ENCODE data around the gene SLC4A2. TPM values are rescaled to one million over a fixed set of nuclear protein-coding genes. Genes with fewer than 3 reads are reported as not detected.
A peak's percentile ranks its signal among the peaks of the same experiment; 100 is the strongest.

Gene SLC4A2
- polyA plus RNA-seq, 2 of the 4 experiments (the other 2 are of a cell fraction) = 112 to 275 TPM

DNA sequence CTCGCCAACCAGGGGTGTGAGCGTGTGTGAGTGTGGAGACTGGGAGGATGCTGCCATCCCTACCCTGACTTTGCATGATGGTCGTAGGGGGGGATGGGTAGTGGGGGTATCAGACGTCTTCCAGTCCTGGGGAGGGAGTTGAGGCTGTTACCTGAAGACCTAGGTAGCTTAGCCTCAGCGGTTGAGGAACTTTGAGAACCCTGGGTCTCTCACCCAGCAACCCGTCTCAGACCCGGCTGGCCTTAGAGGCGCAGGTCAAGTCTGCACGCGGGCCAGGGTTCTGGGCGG is 2.7 kb downstream of the SLC4A2 start:
- ATAC-seq (peak in 1 of 2 experiments; percentile 46; a peak in 3 of 6 replicates), FAIRE-seq (no peak), DNase-seq (ENCODE audit: low read depth in 1 of 2, low spot score in 1 of 2) (no peak)
- H3K4me1 ChIP-seq = peaks cover 39% of the 10 kb centered on the region
- no peak for TF ChIP-seq HOXA7 (CRISPR knock-in tag; IDR thresholded peaks at IDR 0.05)
- no peak for TF ChIP-seq CTCF (IDR thresholded peaks at IDR 0.05)
- no peak for TF ChIP-seq FOSB (CRISPR knock-in tag; IDR thresholded peaks at IDR 0.05)
- TF ChIP-seq, protein P1, sequence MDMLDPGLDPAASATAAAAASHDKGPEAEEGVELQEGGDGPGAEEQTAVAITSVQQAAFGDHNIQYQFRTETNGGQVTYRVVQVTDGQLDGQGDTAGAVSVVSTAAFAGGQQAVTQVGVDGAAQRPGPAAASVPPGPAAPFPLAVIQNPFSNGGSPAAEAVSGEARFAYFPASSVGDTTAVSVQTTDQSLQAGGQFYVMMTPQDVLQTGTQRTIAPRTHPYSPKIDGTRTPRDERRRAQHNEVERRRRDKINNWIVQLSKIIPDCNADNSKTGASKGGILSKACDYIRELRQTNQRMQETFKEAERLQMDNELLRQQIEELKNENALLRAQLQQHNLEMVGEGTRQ (IDR thresholded peaks at IDR 0.05) = no peak
- TF ChIP-seq RCOR1 (IDR thresholded peaks at IDR 0.05; ENCODE audit: low read depth, low read length) = no peak
- no peak for TF ChIP-seq CHD4 (IDR thresholded peaks at IDR 0.05; ENCODE audit: borderline replicate concordance)
- no peak for TF ChIP-seq JUNB (IDR thresholded peaks at IDR 0.05)
- TF ChIP-seq HDAC2 (IDR thresholded peaks at IDR 0.05) = no peak
- TF ChIP-seq FOSL2 (IDR thresholded peaks at IDR 0.05) = no peak
- TF ChIP-seq FOSL2 (CRISPR knock-in tag; IDR thresholded peaks at IDR 0.05) = no peak
- TF ChIP-seq, protein P2, sequence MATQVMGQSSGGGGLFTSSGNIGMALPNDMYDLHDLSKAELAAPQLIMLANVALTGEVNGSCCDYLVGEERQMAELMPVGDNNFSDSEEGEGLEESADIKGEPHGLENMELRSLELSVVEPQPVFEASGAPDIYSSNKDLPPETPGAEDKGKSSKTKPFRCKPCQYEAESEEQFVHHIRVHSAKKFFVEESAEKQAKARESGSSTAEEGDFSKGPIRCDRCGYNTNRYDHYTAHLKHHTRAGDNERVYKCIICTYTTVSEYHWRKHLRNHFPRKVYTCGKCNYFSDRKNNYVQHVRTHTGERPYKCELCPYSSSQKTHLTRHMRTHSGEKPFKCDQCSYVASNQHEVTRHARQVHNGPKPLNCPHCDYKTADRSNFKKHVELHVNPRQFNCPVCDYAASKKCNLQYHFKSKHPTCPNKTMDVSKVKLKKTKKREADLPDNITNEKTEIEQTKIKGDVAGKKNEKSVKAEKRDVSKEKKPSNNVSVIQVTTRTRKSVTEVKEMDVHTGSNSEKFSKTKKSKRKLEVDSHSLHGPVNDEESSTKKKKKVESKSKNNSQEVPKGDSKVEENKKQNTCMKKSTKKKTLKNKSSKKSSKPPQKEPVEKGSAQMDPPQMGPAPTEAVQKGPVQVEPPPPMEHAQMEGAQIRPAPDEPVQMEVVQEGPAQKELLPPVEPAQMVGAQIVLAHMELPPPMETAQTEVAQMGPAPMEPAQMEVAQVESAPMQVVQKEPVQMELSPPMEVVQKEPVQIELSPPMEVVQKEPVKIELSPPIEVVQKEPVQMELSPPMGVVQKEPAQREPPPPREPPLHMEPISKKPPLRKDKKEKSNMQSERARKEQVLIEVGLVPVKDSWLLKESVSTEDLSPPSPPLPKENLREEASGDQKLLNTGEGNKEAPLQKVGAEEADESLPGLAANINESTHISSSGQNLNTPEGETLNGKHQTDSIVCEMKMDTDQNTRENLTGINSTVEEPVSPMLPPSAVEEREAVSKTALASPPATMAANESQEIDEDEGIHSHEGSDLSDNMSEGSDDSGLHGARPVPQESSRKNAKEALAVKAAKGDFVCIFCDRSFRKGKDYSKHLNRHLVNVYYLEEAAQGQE (IDR thresholded peaks at IDR 0.05) = no peak
- TF ChIP-seq, protein P3, sequence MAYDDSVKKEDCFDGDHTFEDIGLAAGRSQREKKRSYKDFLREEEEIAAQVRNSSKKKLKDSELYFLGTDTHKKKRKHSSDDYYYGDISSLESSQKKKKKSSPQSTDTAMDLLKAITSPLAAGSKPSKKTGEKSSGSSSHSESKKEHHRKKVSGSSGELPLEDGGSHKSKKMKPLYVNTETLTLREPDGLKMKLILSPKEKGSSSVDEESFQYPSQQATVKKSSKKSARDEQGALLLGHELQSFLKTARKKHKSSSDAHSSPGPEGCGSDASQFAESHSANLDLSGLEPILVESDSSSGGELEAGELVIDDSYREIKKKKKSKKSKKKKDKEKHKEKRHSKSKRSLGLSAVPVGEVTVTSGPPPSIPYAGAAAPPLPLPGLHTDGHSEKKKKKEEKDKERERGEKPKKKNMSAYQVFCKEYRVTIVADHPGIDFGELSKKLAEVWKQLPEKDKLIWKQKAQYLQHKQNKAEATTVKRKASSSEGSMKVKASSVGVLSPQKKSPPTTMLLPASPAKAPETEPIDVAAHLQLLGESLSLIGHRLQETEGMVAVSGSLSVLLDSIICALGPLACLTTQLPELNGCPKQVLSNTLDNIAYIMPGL (CRISPR knock-in tag; IDR thresholded peaks at IDR 0.05; ENCODE audit: borderline replicate concordance) = no peak
- TF ChIP-seq, protein P4, sequence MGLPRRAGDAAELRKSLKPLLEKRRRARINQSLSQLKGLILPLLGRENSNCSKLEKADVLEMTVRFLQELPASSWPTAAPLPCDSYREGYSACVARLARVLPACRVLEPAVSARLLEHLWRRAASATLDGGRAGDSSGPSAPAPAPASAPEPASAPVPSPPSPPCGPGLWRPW (IDR thresholded peaks at IDR 0.05) = no peak
- peak; percentile 38; the same call in 1 of the 2 replicates for TF ChIP-seq HOXB13 (CRISPR knock-in tag; IDR thresholded peaks at IDR 0.05; ENCODE audit: low read depth)
- TF ChIP-seq KDM5A (IDR thresholded peaks at IDR 0.05) = no peak
- TF ChIP-seq RFX5 (IDR thresholded peaks at IDR 0.05) = no peak
- no peak for TF ChIP-seq SREBF2 (IDR thresholded peaks at IDR 0.05)
- peak; percentile 10; the same call in 1 of the 2 replicates for TF ChIP-seq POLR2A (IDR thresholded peaks at IDR 0.05; ENCODE audit: low read length)
- TF ChIP-seq CHD2 (IDR thresholded peaks at IDR 0.05; ENCODE audit: low read length, partially characterized antibody) = no peak
- TF ChIP-seq RAD21 (conservative IDR thresholded peaks at IDR 0.05 in 1 of 2, IDR thresholded peaks at IDR 0.05 in 1 of 2) = no peak
- TF ChIP-seq, protein P5, sequence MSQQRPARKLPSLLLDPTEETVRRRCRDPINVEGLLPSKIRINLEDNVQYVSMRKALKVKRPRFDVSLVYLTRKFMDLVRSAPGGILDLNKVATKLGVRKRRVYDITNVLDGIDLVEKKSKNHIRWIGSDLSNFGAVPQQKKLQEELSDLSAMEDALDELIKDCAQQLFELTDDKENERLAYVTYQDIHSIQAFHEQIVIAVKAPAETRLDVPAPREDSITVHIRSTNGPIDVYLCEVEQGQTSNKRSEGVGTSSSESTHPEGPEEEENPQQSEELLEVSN (IDR thresholded peaks at IDR 0.05; ENCODE audit: borderline replicate concordance, low read depth) = peak; percentile 63; the same call in 1 of the 2 replicates
- TF ChIP-seq JUN (IDR thresholded peaks at IDR 0.05) = peak in 1 of 2 experiments; percentile 43; a peak in 2 of 5 replicates
- TF ChIP-seq GATA3 (IDR thresholded peaks at IDR 0.05; ENCODE audit: borderline replicate concordance) = no peak
- no peak for TF ChIP-seq MAZ (IDR thresholded peaks at IDR 0.05; ENCODE audit: borderline replicate concordance, low read depth, low read length)
- CTCF ChIA-PET = interaction anchor here (1.3 to 5.7 kb wide), 10 partner anchors 12 to 164 kb away, joined by 3 to 64 read pairs (median 8); partner anchors contain the start of genes ABCB8 and AGAP3
- peak overlapping the region; percentile 92 for H3K4me2 ChIP-seq
- WGBS (ENCODE audit: missing lambda C conversion rate) = 0% methylated on average over 7 of the region's 11 CpGs
- no peaks in the 10 kb centered on the region for H3K9me3 ChIP-seq
- POLR2A ChIA-PET = interaction anchor here (0.5 to 2.2 kb wide), 8 partner anchors 9 to 37 kb away, joined by 4 to 20 read pairs (median 8); partner anchors contain the start of genes ABCB8, AGAP3 and FASTK
- peak overlapping the region; percentile 99 for H3K27ac ChIP-seq
- peak overlapping the region; percentile 86 for H3K4me3 ChIP-seq
